ENCODE results near the gene RGMA.

The RGMA gene

GRCh38 chr15:93093765-93094164 is 4.8 kb upstream of the RGMA start:
- ATAC-seq (no peak), DNase-seq (no peak)

GRCh38 chr15:93091465-93091864 is 2.5 kb upstream of the RGMA start:
- no peak for ATAC-seq
- DNase-seq = no peak

GRCh38 chr15:93089727-93090305 is 805 bp upstream of the RGMA start:
- DNase-seq (no peak), ATAC-seq (no peak)

- ATAC-seq = peak; percentile 56
Measured at GRCh38 chr15:93088200-93088980, 621 bp downstream of the RGMA start.

GRCh38 chr15:93087825-93088199 is 1.2 kb downstream of the RGMA start:
- ATAC-seq = peak; percentile 48
- DNase-seq = peak; percentile 74

More at GRCh38 chr15:93088200-93088980, 621 bp downstream of the RGMA start:
- DNase-seq = peak; percentile 29

GRCh38 chr15:93086791-93087190 is 2.2 kb downstream of the RGMA start:
- no peak for ATAC-seq
- DNase-seq = no peak

GRCh38 chr15:93085692-93086091 is 3.3 kb downstream of the RGMA start:
- DNase-seq (no peak), ATAC-seq (no peak)

- ATAC-seq = no peak
- no peak for DNase-seq
Measured at GRCh38 chr15:93082861-93083260, 6.2 kb downstream of the RGMA start.

- ATAC-seq (no peak), DNase-seq (no peak)
Measured at GRCh38 chr15:93081399-93081798, 7.6 kb downstream of the RGMA start.

- ATAC-seq = no peak
- no peak for DNase-seq
Measured at GRCh38 chr15:93080451-93080850, 8.6 kb downstream of the RGMA start.

GRCh38 chr15:93076875-93077274 is 12.1 kb downstream of the RGMA start:
- no peak for ATAC-seq
- DNase-seq = no peak

GRCh38 chr15:93076217-93076616 is 12.8 kb downstream of the RGMA start:
- no peak for ATAC-seq
- no peak for DNase-seq

- no peak for ATAC-seq
Measured at GRCh38 chr15:93074599-93074998, 14.4 kb downstream of the RGMA start.

GRCh38 chr15:93073465-93073952 is 15.5 kb downstream of the RGMA start:
- ATAC-seq (peak; percentile 21), DNase-seq (no peak)

More at GRCh38 chr15:93074599-93074998, 14.4 kb downstream of the RGMA start:
- DNase-seq = no peak

- DNase-seq = no peak
- ATAC-seq = no peak
Measured at GRCh38 chr15:93072411-93073394, 16.3 kb downstream of the RGMA start.

GRCh38 chr15:93072011-93072410 is 17.0 kb downstream of the RGMA start:
- ATAC-seq (no peak), DNase-seq (no peak)

- no peak for ATAC-seq
- DNase-seq = no peak
Measured at GRCh38 chr15:93071469-93071936, 17.5 kb downstream of the RGMA start.

- no peak for ATAC-seq
Measured at GRCh38 chr15:93070551-93071296, 18.3 kb downstream of the RGMA start.

GRCh38 chr15:93070132-93070531 is 18.9 kb downstream of the RGMA start:
- no peak for ATAC-seq
- DNase-seq = no peak

More at GRCh38 chr15:93070551-93071296, 18.3 kb downstream of the RGMA start:
- DNase-seq = no peak

GRCh38 chr15:93068581-93069199 is 20.3 kb downstream of the RGMA start:
- no peak for DNase-seq
- no peak for ATAC-seq

- no peak for ATAC-seq
- no peak for DNase-seq
Measured at GRCh38 chr15:93067649-93068085, 21.3 kb downstream of the RGMA start.

Measured in stimulated activated naive CD8-positive, alpha-beta T cell treated with anti-CD3 and anti-CD28 coated beads, Interleukin-15, Interleukin-2, amounts not matched to agents 100 U/mL and 50 U/mL, for 24 hours (primary cell).